ENCODE measurements around the gene SPDL1.
A peak's percentile ranks its signal among the peaks of the same experiment; 100 is the strongest.

SPDL1 gene

DNA sequence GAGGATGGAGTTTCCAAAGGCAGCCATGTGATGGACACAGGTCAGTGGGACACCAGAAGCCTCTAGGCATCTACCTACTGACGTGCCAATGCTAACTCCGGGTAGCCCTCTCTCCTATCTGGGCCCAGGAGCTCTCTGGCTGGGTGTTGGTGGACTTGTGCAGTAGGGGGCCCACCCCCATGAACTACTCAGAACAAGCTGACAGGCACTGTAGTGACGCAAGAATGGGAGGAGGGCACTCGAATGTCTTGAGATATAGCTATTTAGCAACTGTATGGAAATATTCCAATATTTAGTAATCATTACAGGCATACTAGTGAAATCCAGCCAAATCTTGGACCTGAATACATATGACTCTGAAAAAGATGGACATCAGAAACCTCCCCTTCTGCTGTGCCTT lies 47.8 kb downstream of the SPDL1 start:
- DNase-seq (ENCODE audit: low spot score), result no peak

DNA sequence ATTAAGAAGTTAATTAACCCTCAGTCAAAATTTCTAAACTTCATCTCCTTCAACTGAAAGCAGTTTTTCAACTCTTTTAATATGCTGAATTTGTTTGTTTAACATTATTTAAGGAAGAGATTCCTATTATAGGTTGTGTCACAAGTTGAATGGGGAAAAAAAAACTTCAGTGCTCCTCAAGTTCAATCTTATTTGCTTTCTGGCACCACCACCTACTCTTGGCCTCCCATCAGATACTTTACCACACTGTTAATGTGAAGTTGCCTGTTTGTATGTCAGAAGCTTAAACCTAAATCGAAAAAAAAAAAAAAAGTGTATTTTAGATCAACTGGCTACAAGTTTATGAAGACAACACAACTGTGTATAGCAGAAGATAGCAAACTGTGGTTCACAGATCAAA lies 49.4 kb downstream of the SPDL1 start:
- DNase-seq (ENCODE audit: low spot score), result no peak

DNA sequence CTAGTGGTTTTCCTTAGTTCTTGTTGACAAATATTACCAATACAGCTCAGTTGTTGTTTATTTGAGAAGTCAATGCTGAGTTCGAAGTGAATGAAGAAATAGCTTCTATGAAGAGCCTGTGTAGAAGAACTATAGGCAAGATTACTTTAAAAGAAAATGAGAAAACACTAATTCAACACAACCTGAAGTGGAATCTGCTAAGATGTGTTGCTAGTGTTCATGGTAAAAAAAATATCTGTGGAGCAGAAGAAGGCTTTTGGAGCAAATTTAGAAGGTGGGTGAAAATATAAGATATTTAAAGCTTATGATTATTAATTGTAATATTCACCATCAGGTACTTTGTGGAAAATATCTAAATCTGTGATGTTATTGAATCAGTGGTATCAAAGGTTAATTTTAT lies 51.0 kb downstream of the SPDL1 start:
- no peak for DNase-seq (ENCODE audit: low spot score)

DNA sequence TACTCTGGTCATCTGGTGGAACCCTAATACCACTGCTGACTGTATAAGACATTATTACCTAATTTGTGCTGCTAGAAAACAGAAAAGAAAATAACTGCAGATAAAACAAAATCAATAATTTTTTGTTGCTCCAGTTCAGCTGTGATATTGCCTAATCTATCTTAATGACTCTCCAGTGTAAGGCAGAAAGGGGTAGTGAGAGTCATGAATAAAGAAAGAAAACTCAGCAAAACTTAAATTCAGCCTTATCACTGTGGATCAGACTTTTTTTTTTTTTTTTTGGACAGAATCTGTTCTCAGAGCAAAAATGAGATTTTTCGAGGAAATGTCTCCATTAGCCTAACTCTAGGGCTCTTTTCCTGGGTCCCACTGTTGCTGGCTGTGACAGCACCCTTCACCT lies 52.4 kb downstream of the SPDL1 start:
- no peak for DNase-seq (ENCODE audit: low spot score)

DNA sequence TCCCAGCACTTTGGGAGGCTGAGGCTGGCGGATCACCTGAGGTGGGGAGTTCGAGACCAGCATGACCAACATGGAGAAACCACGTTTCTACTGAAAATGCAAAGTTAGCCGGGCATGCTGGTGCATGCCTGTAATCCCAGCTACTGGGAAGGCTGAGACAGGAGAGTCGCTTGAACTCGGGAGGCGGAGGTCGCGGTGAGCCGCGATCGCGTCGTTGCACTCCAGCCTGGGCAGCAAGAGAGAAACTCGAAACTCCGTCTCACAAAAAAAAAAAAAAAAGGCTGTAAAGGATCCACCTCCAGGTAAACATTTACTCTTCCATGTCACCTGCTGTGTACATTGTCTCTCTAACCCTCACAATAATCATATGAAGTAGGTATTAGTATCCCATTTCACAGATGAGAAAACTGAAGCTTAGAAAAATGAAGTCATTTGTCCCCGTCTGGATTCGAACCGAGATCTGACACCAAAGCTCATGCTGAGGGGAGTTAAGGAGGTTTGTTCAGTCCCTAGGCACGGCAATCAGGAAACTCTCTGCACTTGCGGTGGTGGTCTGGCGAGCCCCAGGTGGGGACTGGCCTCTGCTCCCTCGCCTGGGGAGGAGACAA lies 53.0 kb downstream of the SPDL1 start:
- DNase-seq (ENCODE audit: low spot score), result no peak

DNA sequence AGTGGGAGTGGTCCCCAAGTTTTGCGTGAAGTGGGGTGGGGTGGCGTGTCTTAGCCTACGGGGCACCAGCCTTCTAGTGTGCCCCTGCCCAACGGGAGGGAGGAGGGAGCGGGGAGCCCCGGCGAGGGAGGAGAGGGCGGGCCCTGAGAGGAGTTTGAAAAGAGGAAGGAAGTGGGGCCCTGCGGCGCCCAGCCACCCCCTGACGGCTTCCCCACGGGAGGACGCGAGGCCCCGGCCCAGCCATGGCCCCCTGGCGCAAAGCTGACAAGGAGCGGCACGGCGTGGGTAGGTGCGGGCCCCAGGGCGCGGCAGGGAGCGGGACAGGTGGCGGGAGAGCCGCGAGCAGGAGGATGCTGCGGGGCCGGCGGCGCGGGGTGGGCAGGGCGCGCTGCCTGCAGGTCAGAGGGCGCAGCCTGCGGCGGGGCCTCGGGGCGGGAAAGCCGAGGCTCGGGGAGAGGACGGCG lies 53.5 kb downstream of the SPDL1 start, which contains the start of gene DOCK2:
Gene DOCK2, plus strand, starts transcription at position 191 of the 464 bp plus-strand sequence. Its CDS starts 52 bp downstream, at position 243.
- no peak for DNase-seq (ENCODE audit: low spot score)

GRCh38 chr5:169637549-169638121 lies 54.1 kb downstream of the SPDL1 start:
- DNase-seq (ENCODE audit: low spot score), result no peak

DNA sequence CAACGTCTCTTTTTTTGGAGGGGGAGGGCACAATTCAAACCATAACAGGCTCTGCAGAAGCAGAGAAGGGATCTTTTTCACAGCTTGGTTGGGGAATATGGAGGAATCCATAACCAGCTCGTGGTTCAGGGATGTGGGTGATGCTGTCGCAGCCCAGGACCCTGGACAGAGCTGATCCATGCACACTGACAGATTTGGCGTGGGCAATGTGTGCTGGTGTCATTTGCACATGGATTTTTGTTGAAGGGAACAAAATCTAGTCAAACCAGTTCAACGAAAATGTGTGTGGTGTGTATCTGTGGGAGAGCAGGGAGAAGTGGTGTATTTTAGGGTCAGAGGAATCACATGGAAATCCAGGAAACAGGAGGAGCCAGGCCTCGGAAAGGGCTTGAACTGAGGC lies 57.7 kb downstream of the SPDL1 start:
- peak; percentile 26 for DNase-seq (ENCODE audit: low spot score)

- DNase-seq (ENCODE audit: low spot score), result no peak
Measured at GRCh38 chr5:169646856-169647255, 63.3 kb downstream of the SPDL1 start.

GRCh38 chr5:169647566-169647965 lies 64.0 kb downstream of the SPDL1 start:
- no peak for DNase-seq (ENCODE audit: low spot score)

DNA sequence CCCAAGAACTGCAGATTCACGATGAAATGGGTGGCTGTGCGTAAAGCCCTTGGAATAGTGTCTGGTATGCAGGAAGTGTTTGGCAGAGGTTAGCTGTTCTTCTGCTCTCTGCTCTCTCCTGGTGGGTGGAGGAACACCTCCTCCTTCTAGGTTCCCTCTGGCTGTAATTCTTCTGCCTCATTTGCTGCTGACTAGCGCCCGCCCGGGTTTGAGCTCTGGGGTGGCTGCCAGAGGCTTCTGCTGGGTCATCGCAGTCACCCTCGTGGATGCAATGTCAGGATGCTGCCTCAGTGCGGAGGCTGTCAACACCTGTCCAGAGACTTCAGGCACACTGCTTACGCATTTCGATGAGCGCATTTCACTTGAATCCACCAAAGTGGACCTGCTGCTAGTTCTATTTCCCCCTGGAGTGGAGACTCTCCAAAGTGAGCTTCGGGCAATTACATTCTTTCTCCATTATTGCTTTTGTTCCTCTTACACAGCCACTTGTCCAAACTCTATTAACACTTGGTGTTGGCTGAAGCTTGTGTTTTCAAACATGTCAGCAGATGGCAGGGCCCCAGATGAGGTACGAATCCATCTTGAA lies 65.2 kb downstream of the SPDL1 start:
- peak; percentile 45 for DNase-seq (ENCODE audit: low spot score)

- DNase-seq (ENCODE audit: low spot score), result no peak
Measured at GRCh38 chr5:169649486-169649885, 65.9 kb downstream of the SPDL1 start.

DNA sequence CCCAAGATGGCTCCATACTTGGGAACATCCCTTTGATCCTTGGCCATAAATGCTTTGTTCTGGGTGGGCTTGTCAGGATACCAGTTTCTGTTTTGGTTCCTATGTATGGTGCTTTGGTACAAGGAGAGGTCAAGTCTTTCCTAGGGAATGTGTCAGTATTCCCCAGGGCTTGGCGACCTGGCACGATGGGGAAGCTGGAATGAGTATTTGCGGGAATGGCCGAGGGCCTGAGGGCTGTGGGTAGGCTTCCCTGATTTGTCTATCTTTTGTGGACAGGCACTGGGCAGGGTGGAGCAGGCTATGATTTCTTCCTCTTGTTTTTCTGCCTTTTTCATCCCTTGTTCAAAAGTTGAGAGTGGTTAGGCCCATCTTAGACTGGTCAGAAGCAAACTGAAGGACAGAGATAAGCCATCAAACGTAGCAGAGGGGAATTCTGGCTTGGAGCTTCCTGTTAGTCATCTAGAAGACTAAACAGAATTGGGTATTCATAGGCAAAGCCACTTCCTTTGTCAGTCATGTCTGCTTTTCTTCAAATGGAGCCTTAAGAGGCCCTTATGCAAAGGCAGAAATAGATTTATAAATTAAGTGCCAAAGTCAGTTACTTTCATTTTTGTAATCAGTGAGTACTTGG lies 67.2 kb downstream of the SPDL1 start:
- DNase-seq (ENCODE audit: low spot score), result peak; percentile 69

DNA sequence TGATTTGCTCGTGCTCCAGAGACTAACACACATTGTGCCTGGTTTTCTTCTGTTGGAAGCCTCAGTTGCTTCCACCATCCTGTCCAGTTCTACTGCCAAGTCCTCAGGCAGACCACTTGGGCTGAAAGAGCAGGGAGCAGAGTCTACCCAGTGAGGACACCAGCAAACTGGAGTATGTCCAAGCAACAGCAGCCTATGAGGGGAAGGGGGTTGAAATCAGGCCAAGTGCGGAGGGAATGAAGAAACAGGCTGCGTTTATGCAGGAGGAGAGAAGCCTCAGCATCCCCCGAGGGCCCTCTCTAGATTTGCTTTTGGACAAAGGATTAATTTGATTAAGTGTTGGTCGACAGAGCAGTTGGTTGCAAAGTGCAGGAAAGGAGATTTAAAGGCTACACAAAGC lies 68.0 kb downstream of the SPDL1 start:
- no peak for DNase-seq (ENCODE audit: low spot score)

GRCh38 chr5:169652057-169652456 lies 68.5 kb downstream of the SPDL1 start:
- no peak for DNase-seq (ENCODE audit: low spot score)

DNA sequence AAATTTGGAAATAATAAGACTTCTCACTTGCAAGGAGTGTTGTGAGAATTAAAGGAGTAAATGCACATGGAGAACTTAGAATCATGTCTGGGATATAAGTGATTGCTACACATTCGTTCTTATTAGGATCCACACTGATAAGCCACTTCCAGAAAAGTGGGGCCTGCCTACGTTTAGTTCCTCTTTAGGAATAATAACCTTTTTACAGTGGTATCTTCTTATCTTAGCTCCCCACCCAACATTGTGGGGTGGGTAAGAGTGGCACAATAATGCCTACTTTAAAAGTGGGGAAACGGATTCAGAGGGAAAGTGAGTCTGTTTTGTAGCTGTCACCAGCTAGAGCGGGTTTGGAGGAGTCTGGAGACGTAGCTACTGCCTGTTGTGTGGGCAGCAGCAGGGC lies 69.5 kb downstream of the SPDL1 start:
- DNase-seq (ENCODE audit: low spot score), result no peak
